NCI-H2029 treated with DMSO at 0.1 percent for 48 hours (cell line): ENCODE data around the gene PCID2.
A peak's percentile ranks its signal among the peaks of the same experiment; 100 is the strongest.

ENCODE experiments used
- DNase-seq: peaks from one replicate; lab custom pipeline; 2025; lab: John Stamatoyannopoulos, UW

PCID2 gene

DNA sequence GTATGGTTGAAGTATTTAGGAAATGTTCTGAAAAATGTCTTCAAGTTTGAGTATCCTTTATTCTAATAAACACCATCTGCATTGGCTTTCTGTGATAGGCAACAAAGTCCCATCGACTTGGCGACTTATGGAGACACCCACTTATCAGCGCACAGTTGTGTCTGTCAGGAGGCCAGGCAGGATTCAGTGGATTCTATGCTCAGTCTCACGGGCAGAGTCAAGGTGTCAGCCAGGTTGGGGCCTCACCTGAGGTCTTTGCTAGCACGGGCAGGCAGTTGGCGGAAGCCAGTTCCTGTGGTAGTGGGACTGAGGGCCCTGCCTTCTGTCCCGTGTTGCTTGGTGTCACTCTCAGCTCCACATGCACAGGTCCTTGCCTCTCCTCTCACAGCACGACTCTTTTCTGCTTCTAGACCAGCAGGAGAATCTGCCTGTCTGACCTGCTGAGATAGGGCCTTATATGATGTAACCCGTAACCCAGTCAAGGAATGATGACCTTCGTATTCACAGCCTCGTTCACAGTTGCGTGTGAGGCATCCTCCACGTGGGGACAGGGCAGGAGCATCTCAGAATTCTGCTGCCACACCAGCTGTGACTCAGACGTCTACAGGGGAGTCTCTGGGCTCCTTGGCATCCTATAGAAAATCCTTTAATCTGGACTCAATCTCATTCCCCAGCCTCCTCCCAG, 10.9 kb upstream of the PCID2 start:
- DNase-seq, result no peak

DNA sequence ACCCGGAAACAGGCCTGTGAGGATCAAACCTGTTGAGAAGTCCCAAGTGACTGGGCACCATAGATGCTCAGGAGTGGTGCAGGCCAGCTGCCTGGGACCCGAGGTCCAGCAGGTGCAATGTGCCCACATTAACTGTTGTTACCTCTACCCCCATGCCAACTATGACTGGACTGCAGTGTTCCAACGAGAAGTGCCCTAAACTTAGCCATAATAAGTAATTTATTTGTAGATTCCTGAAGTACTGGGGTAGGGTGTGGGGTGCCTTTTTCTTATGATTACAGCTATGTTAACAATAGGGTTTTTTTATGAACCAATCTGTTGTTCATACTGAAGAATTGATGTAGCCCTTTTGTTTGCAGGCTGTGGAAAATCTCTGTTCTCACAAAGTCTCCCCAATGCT, 10.1 kb upstream of the PCID2 start:
- DNase-seq, result no peak

DNA sequence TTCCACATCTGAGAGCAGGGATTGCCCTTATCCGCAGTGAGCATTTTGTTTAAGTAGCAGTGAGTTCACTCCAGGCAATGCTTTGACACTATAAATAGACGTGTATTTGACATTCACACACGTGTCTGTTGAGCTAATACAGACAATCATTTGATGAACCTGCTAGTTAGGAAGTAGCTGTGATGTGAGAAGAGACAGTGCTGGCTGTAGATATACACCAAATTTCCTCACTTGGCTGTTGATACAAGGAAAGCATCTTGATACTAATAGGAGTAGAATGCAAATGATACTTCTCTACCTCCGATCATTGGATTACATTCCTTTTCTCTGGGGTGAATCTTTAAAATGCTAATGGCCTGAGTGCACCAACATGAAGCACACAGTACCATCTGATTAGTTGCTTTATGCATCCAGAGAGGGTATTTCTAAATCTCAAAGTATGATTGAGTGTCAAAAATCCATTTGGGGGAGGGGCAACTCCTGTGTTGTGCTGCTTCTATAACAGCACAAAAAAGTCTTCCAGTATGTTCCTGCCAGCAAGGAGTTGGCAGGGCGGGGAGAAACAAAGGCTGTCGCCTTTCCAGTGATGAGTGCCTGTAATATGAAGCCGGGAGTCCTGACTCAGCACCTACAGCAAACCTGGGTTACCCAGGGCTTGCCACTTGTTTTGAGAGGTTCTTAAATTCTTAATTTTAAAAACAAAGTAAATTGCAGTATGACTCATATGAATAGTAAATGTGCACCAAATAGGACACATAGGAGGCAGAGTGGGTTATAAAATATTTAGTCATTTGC, 8.0 kb upstream of the PCID2 start:
- DNase-seq, result peak; percentile 56

DNA sequence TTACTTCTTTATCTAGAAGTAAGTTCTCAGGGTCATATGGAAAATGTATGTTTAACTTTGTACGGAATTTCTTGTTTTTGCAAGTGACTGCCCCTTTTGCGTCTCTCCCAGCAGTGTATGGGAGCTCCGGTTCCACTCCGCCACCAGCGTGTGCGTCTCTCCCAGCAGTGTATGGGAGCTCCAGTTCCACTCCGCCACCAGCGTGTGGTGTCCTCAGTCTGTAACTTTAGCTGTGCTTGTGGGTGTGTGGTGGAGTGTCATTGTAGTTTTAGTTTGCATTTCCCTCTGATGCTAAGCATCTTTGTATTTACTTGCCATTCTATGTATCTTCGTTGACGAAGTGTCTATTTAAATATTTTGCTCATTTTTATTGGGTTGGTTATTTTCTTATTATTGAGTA, 3.3 kb upstream of the PCID2 start:
- DNase-seq, result no peak

DNA sequence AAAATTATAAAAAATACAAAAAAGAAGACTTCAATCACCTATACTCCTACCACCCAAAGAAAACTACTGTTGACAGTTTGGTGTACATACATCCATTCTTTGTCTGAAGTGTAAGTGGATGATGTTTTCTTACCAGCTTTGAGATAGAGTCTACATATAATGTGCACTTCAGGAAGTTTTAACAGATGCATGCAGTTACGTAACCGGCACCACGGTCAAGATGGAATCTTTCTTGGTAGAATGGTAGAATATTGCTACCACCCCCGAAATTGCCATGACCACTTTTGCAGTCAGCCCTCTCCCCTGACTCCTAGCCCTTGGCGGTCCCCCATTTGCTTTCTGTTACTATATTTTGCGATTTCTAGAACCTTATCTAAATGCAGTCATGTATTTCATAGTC, 2.4 kb upstream of the PCID2 start:
- DNase-seq, result no peak

DNA sequence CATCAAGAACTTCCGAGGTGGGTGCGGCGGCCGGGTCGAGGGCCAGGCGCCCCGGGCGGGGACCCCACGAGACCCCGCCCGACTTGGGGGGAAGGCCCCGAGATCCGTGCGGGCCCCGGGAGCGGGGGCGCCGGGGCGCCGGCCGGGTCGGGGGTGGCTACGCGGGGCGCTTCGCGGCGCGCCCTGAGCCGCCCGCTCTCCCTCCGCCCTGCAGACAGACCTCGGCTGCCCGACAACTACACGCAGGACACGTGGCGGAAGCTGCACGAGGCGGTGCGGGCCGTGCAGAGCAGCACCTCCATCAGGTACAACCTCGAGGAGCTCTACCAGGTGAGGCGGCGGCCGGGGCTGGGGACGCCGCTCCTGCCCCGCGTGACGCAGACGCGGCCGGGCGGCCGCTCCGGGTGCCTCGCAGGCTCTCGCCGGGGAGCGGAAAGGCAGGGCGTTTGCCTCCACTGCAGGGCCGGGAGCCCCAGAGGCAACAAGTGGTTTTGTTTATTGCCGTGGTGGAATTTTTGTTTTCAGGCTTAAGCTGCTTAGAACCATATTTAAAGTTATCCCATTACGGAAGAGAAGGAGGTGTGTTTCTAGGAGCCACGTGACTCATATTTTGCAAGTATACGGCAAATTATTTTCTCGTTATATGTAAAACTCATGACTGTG, 1.4 kb upstream of the PCID2 start:
- no peak for DNase-seq

DNA sequence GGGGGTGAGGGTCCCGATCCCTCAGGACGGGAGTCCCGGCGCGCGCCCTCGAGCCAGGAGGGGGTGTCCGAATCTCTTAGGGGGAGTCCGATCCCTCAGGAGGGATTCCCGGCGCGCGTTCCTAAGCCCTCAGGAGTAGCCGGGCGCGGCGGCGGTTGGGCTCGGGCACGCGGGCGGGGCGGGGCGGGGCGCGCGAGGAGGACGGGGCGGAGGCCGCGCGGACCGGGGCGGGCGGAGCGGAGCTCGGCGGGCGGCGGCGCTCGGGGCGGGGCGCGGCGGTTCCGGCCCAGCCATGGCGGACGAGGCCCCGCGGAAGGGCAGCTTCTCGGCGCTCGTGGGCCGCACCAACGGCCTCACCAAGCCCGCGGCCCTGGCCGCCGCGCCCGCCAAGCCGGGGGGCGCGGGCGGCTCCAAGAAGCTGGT, 878 bp upstream of the PCID2 start, which contains the start of gene CUL4A:
CUL4A (plus strand) TSS at position 278 of the 423 bp plus-strand sequence; CDS start at position 293, 15 bp downstream.
- no peak for DNase-seq

DNA sequence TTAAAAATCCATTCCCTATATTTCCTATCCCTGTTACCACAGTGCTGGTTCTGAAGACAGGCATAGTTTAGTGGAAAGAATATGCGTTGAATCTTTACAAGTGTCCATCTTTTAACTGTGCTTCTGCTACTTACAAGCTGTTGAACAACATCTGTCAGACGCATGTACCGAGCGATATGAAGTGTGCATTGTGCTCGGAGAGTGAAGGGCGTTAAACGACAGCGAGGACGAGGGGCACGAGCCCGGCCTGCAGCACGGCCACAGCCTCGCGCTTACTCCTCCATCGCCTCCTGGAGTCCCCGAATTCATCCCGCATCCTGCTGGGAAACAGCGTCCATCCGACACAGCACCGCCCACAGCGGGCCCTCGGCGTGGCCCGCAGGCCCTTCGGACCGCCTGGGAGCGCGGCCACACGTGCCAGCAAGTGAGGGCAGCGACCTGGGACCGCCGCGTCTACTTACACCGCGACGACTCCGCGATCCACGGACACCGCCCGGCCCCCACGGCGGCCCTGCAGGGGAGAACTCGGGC, 514 bp downstream of the PCID2 start:
- no peak for DNase-seq

DNA sequence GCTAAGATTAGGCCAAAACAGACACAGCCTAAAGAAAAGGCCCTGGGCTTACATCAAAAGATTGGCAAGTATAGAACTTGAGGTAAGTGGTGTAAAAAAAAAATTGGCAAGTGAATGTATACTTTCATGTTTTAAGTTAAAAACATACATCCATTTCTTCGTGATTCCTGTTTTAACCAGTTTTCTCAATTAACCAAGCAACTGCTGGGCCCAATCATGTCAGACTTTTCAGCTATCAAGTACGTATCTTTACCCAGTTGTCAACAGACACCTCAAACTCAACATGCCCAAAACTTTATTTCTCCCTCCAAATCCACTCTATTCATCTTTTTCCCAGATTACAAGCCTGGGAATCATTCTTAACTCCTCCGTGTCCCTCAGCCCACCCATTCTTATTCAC, 1.0 kb downstream of the PCID2 start:
- DNase-seq, result no peak

DNA sequence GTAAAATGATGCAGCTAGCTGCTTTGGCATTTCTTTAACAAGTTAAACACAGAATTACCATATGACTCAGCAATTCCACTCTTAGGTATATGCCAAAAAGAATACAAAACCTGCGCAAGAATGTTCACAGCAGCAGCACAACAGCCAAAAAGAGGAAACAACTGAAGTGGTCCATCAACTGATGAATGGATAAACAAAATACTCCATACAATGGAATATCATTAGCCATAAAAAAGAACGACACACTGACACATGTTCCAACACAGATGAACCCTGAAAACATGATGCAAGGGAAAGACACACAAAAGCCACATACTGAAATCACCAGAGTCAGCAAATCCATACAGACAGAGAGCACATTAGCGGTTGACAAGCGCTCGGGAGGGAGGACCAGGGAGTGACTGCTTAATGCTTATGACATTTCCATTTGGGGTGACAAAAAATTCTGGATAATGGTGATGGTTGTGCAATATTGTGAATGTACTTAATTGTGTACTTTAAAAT, 3.0 kb downstream of the PCID2 start:
- no peak for DNase-seq

DNA sequence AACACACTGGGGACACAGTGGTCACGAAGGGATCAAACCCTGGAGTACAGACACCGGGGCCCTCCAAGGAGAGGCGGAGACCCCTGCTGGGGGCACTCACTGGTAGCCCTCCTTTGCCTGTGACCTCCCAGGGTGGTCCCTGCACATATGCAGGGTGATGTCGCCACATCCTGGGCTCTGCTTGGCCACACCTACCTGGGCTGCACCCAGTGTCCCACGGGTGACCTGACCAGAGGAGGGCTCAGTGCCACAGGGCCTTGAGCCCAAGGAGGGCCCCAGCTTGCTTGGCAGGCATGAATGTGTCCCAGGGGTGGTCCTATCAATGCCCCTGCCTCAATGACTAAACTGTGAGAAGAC, 4.1 kb downstream of the PCID2 start:
- DNase-seq, result no peak

DNA sequence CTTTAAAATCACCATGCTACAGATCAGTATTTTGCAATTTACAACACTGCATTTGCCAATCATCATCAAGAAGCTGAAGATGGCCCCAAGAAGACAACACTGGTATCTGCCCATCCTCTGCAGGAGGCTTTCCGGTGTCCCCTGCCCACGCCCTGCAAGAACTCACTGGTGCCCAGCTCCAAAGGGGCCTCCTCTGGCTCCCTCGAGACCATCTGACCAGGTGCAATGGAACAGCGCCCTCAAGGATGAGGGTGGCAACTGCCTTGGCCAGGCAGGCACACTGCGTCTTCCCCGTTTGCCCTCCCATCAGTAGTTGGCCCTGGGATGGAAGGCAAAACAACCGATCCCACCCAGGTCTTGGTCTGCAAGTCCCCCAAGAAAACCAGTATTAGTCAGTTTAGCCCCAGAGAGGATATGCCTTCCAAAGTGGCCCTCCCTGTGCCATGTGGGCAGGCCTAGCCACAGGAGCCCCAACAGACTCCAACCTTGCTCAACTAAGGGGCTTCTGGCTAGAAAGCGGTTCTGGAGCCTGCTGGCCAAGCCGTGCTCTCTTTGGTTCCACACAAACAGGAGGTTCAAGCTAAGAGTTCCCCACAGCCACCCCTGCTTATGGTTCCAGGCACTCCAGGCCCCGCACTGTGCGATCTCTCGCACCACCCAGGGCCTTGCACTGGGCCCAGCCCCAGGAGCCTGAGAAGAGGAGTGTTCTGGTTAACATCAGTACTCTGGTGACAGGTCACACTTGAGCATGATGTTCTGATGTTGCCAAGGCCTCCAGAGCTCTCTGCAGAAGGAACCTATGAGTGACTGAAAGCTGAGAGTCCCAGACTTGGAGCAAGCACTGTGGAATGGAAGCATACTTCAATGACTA, 4.7 kb downstream of the PCID2 start:
- DNase-seq, result no peak

DNA sequence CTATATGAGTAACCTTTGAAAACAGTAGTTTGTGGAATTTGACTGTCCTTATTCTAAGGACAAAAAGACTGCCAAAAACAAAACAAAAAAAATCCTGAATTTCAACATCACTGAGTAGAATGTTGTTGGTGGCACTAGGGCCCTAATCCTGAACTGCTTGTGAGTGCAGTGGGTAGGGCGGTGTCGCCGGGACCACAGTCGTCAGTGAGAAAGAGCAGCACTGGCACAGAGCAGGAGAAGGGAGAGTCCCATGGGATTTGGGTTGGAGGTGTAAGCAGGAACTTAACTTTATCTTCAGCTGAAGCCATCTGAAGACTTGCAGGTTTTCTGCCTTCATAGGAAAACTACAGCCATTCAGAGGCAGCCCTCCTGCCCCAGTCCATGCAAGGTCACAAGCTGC, 5.6 kb downstream of the PCID2 start:
- DNase-seq, result no peak

DNA sequence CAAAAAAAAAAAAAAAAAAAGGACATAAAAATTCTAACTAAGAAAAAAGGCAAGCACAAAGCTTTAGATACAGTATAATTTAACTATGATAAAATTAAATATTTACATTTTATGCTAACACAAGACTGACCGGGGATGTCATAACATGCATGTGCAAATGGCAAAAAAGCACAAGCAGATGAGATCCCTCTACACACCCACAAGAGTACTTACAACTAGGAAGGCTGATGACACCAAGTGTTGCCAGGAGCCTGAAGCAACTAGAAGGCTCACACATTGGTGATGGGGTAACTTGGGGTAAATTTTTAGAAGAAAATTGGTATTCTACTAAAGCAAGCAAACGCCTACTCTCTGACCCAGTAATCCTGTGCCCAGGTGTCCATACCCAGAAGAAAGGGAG, 6.7 kb downstream of the PCID2 start:
- no peak for DNase-seq

DNA sequence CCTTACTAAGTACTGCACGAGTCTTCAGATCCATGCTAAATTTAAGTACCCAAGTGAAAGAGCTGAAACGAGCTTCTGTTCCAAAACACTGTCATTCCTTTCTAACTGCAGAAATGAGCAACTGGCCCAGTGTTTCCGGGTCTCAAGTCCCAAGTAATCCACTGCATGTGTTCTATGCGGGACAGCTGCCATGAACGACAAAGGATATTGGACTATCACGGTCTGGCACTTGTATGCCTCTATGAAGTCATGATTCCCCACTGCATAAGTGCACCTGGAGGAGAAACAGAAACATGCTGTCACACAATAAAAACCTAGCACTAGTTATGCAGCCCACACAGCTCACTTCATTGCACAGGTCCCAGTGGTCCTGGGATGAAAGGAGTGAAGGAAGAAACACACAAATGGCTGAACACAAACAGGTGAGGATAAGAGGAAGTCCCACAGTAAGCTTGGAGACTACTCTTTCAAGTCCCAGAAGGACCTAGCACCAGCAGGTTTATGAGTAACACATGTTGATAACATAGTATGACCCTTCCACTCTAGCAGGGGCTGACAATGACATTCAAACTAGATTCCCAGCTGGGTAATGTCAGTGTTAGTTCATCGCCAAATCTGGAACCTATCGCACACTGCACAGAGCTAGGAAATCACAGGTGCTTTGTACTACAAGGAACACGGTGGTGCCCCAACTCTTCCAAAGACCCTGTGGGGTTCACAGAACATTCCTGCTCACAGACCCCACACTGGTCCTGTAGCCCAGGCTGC, 11.3 kb downstream of the PCID2 start:
- no peak for DNase-seq

DNA sequence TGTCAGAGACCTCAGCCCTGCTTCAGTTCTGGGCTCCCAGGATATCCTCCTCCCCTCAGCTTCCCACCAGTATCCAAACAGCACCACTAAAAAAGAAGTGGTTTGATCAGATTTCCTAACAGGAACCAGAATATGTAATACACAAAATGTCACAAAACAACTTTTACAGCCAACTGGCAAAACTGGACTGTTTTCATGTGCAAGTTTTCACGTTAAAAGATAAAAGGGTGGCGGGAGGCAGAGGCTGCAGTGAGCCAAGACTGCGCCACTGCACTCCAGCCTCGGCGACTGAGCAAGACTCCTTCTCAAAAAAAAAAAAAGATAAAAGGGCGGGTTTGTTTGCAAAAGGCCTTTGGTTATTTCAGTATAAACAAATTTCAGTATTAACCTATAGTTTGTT, 13.1 kb downstream of the PCID2 start:
- DNase-seq, result no peak

DNA sequence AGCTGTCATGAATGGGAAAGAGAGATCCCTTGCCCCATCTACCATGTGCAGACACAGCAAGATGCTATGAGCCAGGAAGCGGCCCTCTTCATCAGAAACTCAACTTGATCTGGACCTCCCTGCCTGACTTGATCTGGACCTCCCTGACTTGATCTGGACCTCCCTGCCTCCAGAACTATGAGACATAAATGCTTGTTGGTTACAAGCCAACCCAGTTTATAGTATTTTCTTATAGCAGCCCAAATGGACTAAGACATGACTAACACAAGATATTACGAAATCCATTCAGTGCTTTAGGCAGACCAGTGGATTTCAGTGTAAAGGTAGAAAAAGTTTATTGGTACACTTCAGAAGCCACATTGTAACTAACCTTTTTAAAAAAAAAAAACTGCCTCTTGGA, 15.6 kb downstream of the PCID2 start:
- no peak for DNase-seq

DNA sequence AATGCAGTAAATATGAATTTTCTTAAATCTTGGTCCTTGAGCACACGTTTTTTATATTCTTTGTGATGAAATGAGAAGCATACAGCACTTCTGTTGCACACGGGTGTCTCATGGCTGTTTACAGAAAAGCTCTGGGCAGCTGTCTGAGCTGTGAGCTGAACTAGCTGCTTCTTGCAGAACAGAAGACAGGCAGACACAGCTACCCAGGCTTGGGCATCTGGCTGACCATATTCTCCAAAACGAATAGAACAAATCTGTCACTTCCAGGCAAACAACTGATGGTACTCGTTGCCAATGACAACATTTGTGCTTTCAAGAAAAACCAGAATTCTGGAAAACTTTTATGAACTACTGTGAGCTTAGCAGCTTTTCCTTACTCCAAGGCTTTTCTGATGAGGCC, 16.2 kb downstream of the PCID2 start:
- no peak for DNase-seq

DNA sequence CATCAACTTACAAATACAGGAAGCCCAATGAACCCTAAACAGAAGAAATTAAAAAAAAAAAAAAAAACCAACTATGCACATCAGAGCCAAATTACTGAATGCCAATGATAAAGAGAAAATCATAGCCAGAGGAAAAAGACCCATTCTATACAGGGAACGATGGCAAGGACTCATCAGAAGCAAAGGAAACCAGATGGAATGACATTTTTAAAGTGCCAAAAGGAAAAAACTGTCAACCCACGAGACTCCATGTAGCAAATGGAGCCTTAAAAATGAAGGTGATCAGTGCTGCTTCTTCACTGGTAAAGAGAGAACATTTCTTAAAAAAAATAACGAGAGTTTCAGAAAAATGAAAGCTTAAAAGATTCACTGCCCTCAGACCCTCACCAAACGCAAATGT, 18.3 kb downstream of the PCID2 start:
- DNase-seq, result no peak

DNA sequence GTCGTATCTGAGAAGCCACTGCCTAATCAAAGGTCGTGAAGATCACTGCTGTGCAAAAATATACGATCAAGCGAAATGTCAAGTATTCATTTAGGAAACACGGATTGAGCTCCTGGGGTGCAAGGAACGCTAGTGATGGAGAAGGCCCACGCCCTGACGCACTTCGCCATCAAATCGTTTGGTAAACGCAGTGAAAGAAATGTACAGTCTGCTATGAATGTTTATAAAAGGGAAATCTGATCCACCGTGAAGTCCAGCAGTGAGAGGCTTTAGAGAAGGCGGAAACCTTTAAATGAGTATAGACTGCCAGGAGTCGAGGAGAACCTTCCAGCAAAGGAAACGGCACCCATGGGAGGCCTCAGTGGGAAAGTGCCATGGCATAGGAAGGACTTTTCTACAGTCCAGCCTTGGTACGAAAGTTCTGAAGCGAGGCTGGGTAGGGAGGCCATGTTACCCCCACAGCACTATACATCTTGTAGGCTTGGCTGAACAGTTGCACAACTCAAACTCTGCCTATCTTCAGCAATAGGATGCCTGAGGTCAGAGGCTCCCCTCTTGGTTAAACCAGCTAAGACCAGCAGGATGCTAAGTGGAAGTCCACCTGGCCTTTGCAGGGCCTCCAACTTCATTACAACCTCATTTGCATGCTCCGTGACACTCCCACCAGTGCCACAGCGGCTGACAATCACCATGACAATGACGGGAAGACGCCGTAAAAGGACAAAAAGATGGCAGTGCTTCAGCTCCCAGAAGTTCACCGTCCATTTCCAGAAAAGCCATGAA, 20.4 kb downstream of the PCID2 start:
- DNase-seq, result no peak
